Transverse colon (tissue), 4 donors: ENCODE results near the gene NQO1.
A peak's percentile ranks its signal among the peaks of the same experiment; 100 is the strongest.

Experiments
- POLR2A ChIP-seq: fragments of 450-650 bp; IDR thresholded peaks from one replicate; pipeline ENCODE4 v1.6.1; 2016; ENCODE audit warnings: antibody characterized with exemption, mild to moderate bottlenecking, moderate library complexity
- POLR2AphosphoS5 ChIP-seq, 3 donors: sonication (generic); formaldehyde crosslinking; IDR thresholded peaks; one replicate each; pipeline ENCODE4 v1.6.1; 2016; ENCODE audit warnings: antibody characterized with exemption in 3 of 3
- TF ChIP-seq, protein P1 (sequence below), 5 experiments: fragments of 200-600 bp in 3 of 5; fragments of 450-650 bp in 2 of 5; sonication (generic) in 3 of 5; IDR thresholded peaks; 1 replicate in 2 of 5; 2 replicates in 3 of 5; pipeline ENCODE4 v1.5.1; 2016 to 2017; ENCODE audit warnings: antibody characterized with exemption in 5 of 5, inconsistent platforms in 3 of 5, mild to moderate bottlenecking in 2 of 5, moderate library complexity in 1 of 5

DNA sequence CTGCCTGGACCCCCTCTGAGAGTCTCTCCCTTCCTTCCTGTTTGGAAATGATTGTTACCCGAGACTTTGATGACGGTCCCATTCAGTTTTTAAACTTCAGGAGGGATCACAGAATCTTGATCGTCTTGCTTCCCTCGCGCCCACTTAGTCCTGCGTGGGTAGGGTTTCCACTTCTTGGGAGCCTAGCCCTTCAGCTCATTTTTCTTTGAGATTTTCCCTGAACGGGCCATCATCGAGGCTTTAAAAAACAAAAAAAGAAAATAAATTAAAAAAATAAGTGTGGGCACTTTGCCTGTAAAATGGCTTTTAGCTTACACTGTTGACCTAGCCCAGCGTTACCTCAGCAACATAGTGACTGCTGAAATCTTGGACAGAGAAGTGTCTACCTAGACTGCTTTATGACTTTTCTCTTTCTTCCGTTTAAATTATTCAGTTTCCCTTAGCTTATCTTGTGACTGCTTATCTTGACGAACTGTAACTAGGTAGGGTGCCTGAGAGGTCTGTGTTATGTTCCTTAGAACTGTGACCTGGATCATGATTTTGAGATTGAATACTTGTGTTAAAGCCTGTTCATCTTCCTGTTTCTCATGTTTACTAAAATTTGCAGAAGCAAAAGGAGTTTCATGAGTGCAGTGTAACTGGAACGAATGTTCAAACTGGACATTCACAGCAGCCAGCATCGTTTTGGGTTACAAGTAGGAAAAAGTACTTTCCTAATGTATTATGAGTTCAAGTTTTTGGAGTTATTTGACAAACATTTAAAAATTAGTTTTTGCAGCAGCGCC, 36.6 kb upstream of the NQO1 start:
- TF ChIP-seq, protein P1, sequence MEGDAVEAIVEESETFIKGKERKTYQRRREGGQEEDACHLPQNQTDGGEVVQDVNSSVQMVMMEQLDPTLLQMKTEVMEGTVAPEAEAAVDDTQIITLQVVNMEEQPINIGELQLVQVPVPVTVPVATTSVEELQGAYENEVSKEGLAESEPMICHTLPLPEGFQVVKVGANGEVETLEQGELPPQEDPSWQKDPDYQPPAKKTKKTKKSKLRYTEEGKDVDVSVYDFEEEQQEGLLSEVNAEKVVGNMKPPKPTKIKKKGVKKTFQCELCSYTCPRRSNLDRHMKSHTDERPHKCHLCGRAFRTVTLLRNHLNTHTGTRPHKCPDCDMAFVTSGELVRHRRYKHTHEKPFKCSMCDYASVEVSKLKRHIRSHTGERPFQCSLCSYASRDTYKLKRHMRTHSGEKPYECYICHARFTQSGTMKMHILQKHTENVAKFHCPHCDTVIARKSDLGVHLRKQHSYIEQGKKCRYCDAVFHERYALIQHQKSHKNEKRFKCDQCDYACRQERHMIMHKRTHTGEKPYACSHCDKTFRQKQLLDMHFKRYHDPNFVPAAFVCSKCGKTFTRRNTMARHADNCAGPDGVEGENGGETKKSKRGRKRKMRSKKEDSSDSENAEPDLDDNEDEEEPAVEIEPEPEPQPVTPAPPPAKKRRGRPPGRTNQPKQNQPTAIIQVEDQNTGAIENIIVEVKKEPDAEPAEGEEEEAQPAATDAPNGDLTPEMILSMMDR (IDR thresholded peaks at IDR 0.05) = no peak
- TF ChIP-seq POLR2AphosphoS5 (IDR thresholded peaks at IDR 0.05) (peak; percentile 39 to 59 (median 44)), POLR2A (no peak)
